ENCODE results near the gene PAK2. TPM values are rescaled to one million over a fixed set of nuclear protein-coding genes. Genes with fewer than 3 reads are reported as not detected.

PAK2 gene
- total and polyA plus RNA-seq, 10 donors = 21.2 to 113 (median 99.9) TPM

DNA sequence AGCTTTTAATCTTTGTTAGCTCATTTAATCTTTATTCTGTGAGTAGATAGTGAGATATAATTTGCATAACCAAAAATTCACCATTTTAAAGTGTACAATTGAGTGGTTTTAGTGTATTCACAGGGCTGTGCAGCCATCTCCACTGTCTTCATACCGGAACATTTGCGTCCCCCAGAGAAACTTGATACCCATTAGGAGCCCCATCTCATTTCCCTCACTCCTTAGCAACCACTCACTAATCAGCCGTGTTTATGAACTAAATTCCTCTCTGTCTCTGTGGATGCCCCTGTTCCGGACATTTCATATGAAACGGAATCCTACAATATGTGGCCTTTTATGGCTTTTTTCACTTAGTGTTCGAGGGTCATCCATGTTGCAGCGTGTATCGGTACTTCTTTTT, 38.2 kb downstream of the PAK2 start:
- intact Hi-C loops (cut with DNase I; ENCODE audit: low total_unique reads) = no loop called here
- no peak for DNase-seq
- Histone ChIP-seq H3K4me1 (peaks cover 22 to 77% (median 57%) of the 10 kb centered on the region in 6 donors), H3K9me3 (peaks cover 0 to 4% (median 0%) of the 10 kb centered on the region in 8 donors), H3K27me3 (replicated peaks in 1 of 7) (no peaks in the 10 kb centered on the region), H3K4me3 (no peak overlapping the region), H3K36me3 (peaks cover 2 to 41% (median 11%) of the 10 kb centered on the region in 6 donors), H3K27ac (peak overlapping the region in 2 of 8 donors; percentile 30)
- TF ChIP-seq POLR2A (IDR thresholded peaks at IDR 0.05) (no peak), POLR2AphosphoS5 (IDR thresholded peaks at IDR 0.05) (no peak)
- TF ChIP-seq, protein P1, sequence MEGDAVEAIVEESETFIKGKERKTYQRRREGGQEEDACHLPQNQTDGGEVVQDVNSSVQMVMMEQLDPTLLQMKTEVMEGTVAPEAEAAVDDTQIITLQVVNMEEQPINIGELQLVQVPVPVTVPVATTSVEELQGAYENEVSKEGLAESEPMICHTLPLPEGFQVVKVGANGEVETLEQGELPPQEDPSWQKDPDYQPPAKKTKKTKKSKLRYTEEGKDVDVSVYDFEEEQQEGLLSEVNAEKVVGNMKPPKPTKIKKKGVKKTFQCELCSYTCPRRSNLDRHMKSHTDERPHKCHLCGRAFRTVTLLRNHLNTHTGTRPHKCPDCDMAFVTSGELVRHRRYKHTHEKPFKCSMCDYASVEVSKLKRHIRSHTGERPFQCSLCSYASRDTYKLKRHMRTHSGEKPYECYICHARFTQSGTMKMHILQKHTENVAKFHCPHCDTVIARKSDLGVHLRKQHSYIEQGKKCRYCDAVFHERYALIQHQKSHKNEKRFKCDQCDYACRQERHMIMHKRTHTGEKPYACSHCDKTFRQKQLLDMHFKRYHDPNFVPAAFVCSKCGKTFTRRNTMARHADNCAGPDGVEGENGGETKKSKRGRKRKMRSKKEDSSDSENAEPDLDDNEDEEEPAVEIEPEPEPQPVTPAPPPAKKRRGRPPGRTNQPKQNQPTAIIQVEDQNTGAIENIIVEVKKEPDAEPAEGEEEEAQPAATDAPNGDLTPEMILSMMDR (IDR thresholded peaks at IDR 0.05 in 8 of 11, conservative IDR thresholded peaks at IDR 0.05 in 3 of 11) = no peak
- 94 to 98% (median 95%) methylated on average over 8 of the region's 8 CpGs for WGBS, 5 donors

DNA sequence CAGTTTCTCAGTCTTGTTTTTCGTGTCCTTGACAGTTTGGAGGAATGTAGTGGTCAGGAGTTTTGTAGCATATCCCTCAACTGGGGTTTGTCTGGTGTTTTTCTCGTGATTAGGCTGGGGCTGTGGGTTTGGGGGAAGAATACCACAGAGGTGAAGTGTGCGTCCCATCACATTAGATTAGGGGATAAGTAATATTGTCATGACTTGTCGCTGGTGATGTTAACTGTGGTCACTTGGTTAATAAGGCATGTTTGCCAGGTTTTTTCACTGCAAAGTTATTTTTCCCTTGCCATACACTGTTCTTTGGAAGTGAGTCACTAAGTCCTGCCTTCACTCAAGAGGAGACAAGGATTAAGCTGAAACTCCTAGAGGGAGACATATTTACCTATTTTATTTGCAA, 39.1 kb downstream of the PAK2 start:
- WGBS, 5 donors = 74 to 82% (median 79%) methylated on average over 4 of the region's 4 CpGs
- intact Hi-C loops (cut with DNase I; ENCODE audit: low total_unique reads) = no loop called here
- no peaks in the 10 kb centered on the region for H3K27me3 ChIP-seq (replicated peaks in 1 of 7)
- H3K36me3 ChIP-seq = peaks cover 3 to 50% (median 20%) of the 10 kb centered on the region in 6 donors
- TF ChIP-seq POLR2AphosphoS5 (IDR thresholded peaks at IDR 0.05) (no peak), POLR2A (IDR thresholded peaks at IDR 0.05) (no peak)
- TF ChIP-seq, protein P1 (IDR thresholded peaks at IDR 0.05 in 8 of 11, conservative IDR thresholded peaks at IDR 0.05 in 3 of 11) = no peak
- H3K4me3 ChIP-seq = no peak overlapping the region
- no peak for DNase-seq
- H3K9me3 ChIP-seq = peaks cover 0 to 4% (median 0%) of the 10 kb centered on the region in 8 donors
- peaks cover 14 to 68% (median 48%) of the 10 kb centered on the region in 6 donors for H3K4me1 ChIP-seq
- H3K27ac ChIP-seq = peak overlapping the region in 3 of 8 donors; percentile 30

DNA sequence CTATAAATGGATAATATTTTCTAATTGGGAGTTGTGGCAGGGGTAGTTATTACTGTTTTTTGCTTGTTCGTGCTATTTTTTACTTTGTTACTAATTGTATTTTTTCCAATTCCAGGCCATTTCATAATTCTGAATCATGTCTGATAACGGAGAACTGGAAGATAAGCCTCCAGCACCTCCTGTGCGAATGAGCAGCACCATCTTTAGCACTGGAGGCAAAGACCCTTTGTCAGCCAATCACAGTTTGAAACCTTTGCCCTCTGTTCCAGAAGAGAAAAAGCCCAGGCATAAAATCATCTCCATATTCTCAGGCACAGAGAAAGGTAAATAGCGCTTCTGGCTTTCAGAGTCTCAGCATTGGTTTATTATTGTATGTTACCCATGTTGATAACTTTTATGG, 42.9 kb downstream of the PAK2 start:
- Histone ChIP-seq H3K36me3 (peaks cover 3 to 74% (median 22%) of the 10 kb centered on the region in 6 donors), H3K4me3 (no peak overlapping the region), H3K27me3 (replicated peaks in 1 of 7) (no peaks in the 10 kb centered on the region), H3K9me3 (peaks cover 0 to 4% (median 0%) of the 10 kb centered on the region in 8 donors), H3K4me1 (peaks cover 0 to 33% (median 16%) of the 10 kb centered on the region in 6 donors), H3K27ac (no peak overlapping the region)
- DNase-seq = no peak
- 94 to 98% (median 96%) methylated on average over 4 of the region's 4 CpGs for WGBS, 5 donors
- TF ChIP-seq, protein P1 (IDR thresholded peaks at IDR 0.05 in 8 of 11, conservative IDR thresholded peaks at IDR 0.05 in 3 of 11) = no peak
- no peak for TF ChIP-seq POLR2A (IDR thresholded peaks at IDR 0.05)
- TF ChIP-seq POLR2AphosphoS5 (IDR thresholded peaks at IDR 0.05) = no peak
- intact Hi-C loops (cut with DNase I; ENCODE audit: low total_unique reads) = no loop called here

DNA sequence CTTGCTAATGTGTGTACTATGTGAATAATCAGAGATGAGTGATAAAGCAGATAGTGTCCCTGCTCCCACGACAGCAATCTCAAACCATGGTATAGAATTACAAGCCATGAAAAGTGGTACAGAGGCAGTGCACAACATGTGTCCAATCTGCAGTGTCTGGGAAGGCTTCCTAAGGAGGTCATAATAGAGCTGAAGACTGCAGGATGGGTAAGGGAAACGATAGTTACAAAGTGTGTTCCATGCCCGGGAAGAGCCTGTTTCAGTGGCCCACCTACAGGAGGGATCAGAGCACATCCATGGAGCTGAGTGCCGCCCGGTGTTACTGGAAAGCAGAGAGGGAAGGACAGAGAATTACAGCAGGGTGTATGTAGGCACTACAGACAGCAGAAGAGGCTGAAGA, 48.9 kb downstream of the PAK2 start:
- no peaks in the 10 kb centered on the region for H3K9me3 ChIP-seq
- WGBS, 5 donors = 78 to 91% (median 87%) methylated on average over 5 of the region's 5 CpGs
- no peaks in the 10 kb centered on the region for H3K27me3 ChIP-seq (replicated peaks in 1 of 7)
- no peak for TF ChIP-seq POLR2A (IDR thresholded peaks at IDR 0.05)
- no peak for TF ChIP-seq POLR2AphosphoS5 (IDR thresholded peaks at IDR 0.05)
- TF ChIP-seq, protein P1 (IDR thresholded peaks at IDR 0.05 in 8 of 11, conservative IDR thresholded peaks at IDR 0.05 in 3 of 11) = no peak
- peaks cover 0 to 39% (median 4%) of the 10 kb centered on the region in 6 donors for H3K4me1 ChIP-seq
- intact Hi-C loops (cut with DNase I; ENCODE audit: low total_unique reads) = no loop called here
- no peak for DNase-seq
- peaks cover 0 to 91% (median 12%) of the 10 kb centered on the region in 6 donors for H3K36me3 ChIP-seq
- H3K4me3 ChIP-seq = no peak overlapping the region
- no peak overlapping the region for H3K27ac ChIP-seq
